ENCODE results near the gene PTK6.
"Not testable (repeated sequence)": the region's sequence is repeated elsewhere in the genome, so short reads cannot be mapped to it uniquely, and the experiment has no call there.

The PTK6 gene

GRCh38 chr20:63568986-63569949 is 32.1 kb upstream of the PTK6 start:
- no peak for DNase-seq

DNA sequence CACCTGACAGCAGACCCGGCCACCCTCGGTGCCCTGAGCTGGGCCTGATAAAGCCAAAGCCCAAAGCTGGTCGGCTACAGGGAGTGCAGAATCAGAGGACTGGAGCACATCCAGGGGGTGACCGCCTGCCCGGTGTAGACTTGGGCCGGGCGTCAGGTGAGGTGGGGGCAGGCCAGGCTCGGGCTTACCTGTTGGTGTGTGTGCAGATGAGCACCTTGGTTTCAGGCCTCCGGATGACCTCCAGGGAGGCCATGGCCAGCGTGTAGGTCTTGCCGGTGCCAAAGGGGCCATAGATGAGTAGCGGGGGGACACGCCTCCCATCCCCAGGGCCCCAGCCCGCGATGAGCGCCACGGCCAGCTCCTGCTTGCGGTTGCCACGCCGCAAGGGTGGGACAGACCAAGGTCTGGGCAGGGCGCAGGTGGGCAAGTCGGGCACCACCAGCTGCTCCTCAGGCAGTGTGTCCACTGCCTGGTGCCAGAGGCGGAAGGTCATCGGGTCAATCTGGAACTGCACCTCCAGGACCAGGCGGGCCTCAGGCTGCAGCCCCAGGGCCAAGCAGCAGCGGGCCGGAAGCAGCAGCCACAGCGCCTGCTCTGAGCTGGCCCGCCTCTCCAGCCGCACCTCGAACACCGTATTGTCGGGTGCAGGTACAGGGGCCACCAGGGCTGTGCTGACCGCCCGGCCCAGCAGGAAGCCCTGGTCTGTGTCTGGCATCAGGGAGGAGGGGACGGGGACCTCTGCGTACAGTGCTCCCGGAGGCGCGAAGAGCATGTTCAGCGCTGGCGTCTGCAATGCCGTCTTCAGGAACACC is 31.2 kb upstream of the PTK6 start:
- DNase-seq, result no peak

DNA sequence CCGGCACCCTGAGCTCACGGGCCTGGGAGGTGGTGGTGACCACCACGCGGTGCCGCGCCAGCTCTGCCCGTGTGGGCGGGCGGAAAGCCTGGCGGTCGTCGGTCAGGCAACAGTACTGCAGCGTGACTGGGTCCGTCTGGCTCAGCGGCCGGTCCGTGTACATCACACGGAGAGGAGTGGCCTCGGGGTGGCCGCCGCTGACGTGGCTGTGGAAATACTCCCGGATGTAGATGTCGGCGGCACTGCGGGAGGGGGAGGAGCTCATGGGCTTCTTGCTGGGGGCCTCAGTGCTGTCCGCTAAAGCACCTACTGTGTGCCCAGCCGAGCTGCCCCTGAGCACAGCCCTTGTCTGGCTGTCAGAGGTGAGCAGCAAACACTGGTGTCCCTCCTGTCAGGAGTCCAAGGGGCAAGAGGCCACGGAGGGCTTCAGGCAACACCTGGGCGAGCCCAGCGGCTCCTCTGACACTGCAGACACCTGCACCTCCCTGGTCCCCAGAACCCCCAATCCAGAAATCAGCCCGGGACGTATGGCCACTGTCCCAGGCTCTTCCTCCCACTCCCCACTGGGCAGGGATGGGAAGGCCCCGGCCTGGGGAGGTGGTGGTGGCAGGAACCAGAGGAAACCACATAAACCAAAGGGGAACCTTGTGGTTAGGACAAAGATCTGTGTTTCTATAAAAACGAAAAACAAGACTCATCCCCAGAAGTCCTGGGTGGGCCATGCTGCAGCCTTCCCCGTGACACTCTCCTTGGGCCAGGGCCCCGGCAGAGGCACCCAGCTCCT is 30.4 kb upstream of the PTK6 start:
- DNase-seq, result no peak

GRCh38 chr20:63567136-63567385 is 29.9 kb upstream of the PTK6 start:
- no peak for DNase-seq

DNA sequence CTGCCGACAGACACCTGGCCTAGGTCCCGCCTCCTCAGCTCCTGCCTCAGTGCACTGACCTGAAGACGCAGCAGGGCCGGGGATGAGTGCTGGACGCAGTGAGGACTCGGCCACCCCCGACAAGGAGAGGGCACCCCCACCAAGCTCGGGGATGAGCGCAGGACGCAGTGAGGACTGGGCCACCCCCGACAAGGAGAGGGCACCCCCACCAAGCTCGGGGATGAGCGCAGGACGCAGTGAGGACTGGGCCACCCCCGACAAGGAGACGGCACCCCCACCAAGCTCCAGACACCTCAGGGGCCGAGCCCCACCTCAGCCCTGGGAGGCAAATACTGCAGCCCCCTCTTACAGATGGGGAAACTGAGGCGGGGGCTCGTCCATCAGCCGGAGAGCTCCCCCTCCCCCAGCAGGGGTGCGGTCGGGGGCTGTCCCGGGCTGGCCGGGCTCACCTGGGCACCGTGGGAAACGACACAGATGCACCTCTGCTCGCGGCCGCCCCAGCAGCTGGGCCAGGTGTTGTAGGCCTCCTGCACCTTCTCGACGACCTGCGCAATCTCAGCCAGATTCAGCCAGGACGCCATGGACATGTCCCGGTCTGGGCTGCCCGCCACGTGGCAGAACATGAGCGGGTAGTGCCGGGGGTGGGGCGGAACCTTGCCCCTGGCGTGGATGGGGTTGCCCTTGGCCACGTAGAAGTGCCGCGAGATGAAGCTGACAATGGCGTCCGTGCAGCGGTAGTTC is 29.4 kb upstream of the PTK6 start:
- DNase-seq, result no peak

DNA sequence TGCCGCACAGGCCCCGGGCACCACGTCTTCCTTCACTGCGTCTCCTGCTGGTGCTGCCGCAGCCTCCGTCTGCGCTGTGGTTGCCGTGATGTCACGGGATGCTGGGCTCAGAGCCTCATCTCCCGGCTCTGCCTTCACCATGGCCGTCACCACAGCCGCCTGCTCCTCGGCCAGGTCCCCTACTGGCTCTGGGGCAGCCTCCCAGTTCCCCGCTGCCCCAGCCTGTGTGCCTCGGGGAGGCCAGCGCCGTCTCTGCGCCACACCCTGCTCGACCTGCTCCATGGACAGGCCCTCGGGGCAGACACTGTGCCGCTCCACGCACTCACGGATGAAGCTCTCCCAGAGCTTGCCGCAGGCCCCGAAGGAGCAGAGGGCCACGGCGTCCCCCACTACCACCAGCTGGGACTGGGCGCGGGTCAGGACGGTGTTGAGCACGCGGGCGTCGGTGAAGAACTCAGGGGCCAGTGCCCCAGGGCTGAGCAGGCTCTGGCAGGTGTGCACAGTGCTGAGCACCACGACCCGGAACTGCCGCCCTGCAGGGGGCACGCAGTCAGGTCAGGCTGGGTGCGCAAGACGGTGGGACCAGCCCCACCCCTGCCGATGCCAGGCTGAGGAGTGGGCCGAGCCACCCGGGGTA is 28.6 kb upstream of the PTK6 start:
- no peak for DNase-seq

- no peak for DNase-seq
Observed at GRCh38 chr20:63565021-63565698, 28.0 kb upstream of the PTK6 start.

- no peak for DNase-seq
Observed at GRCh38 chr20:63564036-63564810, 27.0 kb upstream of the PTK6 start.

GRCh38 chr20:63563225-63563935 is 26.2 kb upstream of the PTK6 start:
- no peak for DNase-seq

DNA sequence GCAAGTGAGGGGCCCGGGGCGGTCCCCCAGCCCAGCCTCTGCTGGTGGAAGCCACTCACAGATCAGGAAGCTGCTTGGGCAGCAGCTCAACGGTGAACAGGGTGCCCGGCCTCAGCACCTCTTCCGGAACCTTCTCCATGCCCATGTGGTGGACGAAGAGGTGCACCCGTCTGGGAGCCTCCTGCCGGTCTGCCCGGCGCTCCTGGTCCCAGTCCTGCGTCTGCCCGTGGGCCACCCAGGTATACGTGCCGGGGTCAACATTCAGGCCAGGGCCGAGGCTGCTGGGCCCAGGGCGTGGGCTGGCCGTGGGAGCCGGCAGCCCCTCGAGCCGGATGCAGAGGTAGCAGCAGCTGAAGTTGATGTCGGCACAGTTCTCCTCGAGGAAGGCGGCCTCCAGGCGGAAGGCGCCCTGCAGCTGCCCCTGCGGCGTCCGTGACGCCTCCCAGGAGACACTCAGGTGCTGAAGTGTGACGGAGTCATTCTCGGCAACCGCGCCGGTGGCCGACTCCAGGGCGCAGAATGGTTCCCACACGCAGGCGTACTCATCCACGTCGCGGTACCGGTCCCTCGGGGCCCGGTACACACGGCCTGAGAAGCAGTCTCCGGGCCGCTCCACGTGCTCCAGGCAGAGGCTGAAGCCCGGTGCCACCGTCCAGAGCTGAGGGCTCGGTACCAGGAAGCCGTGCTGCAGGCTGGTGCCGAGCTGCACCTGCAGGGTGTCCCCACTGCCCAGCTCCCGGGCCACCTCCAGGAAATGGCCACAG is 25.5 kb upstream of the PTK6 start:
- DNase-seq, result no peak

- DNase-seq, result no peak
Observed at GRCh38 chr20:63561624-63562396, 24.6 kb upstream of the PTK6 start.

- DNase-seq, result no peak
Observed at GRCh38 chr20:63560856-63561609, 23.9 kb upstream of the PTK6 start.

- no peak for DNase-seq
Observed at GRCh38 chr20:63560333-63560805, 23.2 kb upstream of the PTK6 start.

GRCh38 chr20:63559485-63560332 is 22.5 kb upstream of the PTK6 start:
- DNase-seq, result not testable (repeated sequence)

DNA sequence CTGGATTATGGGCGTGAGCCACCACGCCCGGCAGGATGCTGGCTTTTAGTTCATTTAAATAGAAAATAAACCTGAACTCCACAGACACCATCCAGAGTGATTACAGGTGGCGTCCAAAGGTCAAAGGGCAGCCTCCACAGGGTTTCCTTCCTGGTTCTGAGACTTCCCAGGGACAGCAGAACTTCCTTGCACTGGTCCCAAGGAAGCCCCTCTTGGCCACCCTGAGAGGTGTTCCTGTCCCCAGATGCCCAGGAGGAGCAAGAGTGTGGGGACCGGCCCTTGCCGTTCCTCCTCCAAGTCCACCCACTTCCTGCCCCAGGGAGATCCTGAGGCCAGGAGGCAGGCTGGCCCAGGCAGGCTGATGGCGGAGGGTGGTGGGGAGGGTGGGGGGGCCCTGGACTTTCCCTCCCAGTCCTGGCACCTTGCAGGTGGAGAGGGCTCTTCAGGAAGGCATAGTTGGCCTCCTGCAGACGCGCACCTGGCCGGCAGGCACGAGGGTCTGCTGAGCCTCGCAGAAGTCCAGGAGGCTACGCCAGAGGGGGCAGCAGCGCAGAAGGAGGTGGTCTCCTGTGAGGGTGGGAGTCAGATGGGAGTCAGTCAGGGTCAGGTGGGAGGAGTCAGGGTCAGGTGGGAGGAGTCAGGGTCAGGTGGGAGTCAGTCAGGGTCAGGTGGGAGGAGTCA is 21.8 kb upstream of the PTK6 start:
- DNase-seq, result no peak

- DNase-seq, result no peak
Observed at GRCh38 chr20:63557481-63557891, 20.3 kb upstream of the PTK6 start.
